Heart left ventricle (tissue), 13 donors: ENCODE measurements around the gene RANGAP1.

Experiments used
- POLR2A ChIP-seq, 2 donors: fragments of 450-650 bp; IDR thresholded peaks; one replicate each; pipeline ENCODE4 v1.6.1; 2017; ENCODE audit warnings: antibody characterized with exemption in 2 of 2, mild to moderate bottlenecking in 2 of 2, moderate library complexity in 2 of 2
- TF ChIP-seq, protein P1 (sequence below), 12 donors: fragments of 200-600 bp; sonication (generic) in 4 of 12; IDR thresholded peaks; one replicate each; pipeline versions ENCODE4 v1.5.0 to v1.8.0; 2018 to 2022; ENCODE audit warnings: antibody characterized with exemption in 12 of 12, mild to moderate bottlenecking in 5 of 12
- donor health status: ischemic (EF 13 %, LVEDD 7.1; RV severe dilation, severe dysfunction).
- donor health status: DM: no; HTN: yes; CAD: no.
- donor health status: DM: no; HTN: no; CAD: no.
- donor health status: ischemic (EF 25% LVEDD 6.9; RV normal size, moderate dysfunction).
- donor health status: ischemic (EF 25% LVEDD 5.7; RV mildly dilated, moderate dysfunction).
- donor health status: ischemic (EF 35%, LVEDD 5.7; RV mildly dilated, moderate dysfunction).
- donor health status: nonischemic (EF 11% LVEDD 7.7; RV severe dilation, severe dysfunction).
- donor health status: DM: yes; HTN: yes; CAD: no.
- donor health status: PGD.
- donor health status: ischemic (EF 29% LVEDD 5.4; RV normal size, mild dysfunction).
- donor health status: nonischemic (EF 23%, LVEDD 6.1; RV moderate dilation, normal function).

DNA sequence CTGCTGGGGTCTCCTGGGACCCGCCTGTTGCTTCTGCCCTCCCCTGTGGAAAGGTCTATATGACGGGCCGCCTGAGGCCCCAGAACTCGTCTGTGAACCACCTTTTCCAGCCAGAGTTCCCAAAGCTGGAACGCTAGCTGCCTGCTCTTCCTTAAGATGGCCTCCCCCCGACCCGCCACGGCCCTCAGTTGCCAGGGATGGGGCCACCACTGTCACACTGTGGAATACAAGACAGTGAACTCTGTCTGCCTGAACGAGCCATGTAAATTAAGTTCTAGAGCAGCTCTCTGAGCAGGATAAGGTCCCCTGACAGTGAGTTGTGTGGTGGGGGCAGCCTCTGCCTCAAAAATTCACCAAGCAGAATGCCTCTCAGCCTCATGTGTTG, 55.6 kb downstream of the RANGAP1 start:
- TF ChIP-seq, protein P1, sequence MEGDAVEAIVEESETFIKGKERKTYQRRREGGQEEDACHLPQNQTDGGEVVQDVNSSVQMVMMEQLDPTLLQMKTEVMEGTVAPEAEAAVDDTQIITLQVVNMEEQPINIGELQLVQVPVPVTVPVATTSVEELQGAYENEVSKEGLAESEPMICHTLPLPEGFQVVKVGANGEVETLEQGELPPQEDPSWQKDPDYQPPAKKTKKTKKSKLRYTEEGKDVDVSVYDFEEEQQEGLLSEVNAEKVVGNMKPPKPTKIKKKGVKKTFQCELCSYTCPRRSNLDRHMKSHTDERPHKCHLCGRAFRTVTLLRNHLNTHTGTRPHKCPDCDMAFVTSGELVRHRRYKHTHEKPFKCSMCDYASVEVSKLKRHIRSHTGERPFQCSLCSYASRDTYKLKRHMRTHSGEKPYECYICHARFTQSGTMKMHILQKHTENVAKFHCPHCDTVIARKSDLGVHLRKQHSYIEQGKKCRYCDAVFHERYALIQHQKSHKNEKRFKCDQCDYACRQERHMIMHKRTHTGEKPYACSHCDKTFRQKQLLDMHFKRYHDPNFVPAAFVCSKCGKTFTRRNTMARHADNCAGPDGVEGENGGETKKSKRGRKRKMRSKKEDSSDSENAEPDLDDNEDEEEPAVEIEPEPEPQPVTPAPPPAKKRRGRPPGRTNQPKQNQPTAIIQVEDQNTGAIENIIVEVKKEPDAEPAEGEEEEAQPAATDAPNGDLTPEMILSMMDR (IDR thresholded peaks at IDR 0.05): no peak
- no peak for TF ChIP-seq POLR2A (IDR thresholded peaks at IDR 0.05)
